Stimulated activated CD4-positive, alpha-beta T cell treated with anti-CD3 and anti-CD28 coated beads, Interleukin-4, amount 100 ng/mL, for 48 hours (primary cell): ENCODE data around the gene KCNMA1.

ENCODE experiments used
- DNase-seq, 2 donors: peaks; one replicate each; pipeline ENCODE4 v3.0.0-alpha.2; 2020; ENCODE audit warnings: low read depth in 2 of 2

KCNMA1 gene

DNA sequence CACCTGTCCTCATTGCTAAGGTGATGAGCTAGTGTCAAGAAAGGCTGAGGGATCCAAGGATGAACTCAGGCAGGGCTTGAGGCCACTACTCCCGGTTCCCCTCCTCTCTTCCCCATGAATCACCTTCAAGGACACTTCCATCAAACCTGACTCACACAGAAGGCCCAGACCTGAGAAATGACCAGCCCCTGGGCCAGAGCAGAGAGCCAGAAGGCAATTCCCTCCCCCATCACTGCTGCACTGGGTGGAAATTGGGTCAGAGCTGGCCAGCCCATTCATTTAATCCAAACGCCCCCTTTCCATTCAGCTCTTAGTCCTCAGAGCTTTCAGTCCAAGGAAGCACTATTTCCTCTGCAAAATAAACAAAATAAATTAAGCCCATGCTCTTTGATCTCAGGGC is 182.0 kb downstream of the KCNMA1 start:
- DNase-seq: no peak

GRCh38 chr10:77452952-77453564 is 184.6 kb downstream of the KCNMA1 start:
- no peak for DNase-seq

DNA sequence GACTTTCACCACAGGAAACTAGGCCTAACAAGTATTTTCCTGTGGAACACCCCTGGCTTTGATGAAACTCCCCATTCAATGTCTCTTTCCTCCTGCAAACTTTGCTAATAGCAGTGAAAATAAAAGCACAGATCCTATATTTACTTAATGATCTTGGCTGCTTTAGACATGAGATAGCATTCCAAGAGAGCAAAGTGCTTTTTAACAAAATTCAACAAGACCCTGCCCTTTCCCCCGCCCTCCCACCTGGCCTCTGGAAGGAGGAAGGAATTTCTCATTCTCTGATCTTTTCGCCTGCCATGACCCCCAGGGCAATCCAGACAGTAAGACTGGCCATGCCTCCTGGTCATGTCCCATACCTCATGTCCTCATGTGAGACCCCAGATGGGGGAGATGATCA is 185.7 kb downstream of the KCNMA1 start:
- DNase-seq: no peak

GRCh38 chr10:77448226-77448625 is 189.4 kb downstream of the KCNMA1 start:
- DNase-seq: no peak

GRCh38 chr10:77446700-77447099 is 190.9 kb downstream of the KCNMA1 start:
- DNase-seq: no peak

DNA sequence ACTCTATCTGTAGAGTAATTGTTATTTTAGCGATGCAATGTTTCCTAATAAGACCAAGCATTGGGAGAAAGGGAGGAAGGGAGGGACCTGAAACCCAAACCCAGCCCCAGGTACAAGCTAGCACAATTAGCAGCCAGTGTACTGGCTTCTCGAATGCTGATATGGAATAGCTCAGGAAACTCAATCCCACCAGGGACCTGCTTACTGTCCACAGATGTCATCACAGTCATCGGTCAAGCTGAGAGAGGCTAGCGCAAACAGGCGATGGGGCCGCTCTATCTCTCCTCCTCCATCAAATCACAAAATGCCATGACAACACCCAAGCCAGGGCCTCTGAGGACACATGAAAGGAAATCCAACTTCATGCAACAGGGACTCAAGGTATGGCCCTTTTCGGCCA is 192.1 kb downstream of the KCNMA1 start:
- no peak for DNase-seq

DNA sequence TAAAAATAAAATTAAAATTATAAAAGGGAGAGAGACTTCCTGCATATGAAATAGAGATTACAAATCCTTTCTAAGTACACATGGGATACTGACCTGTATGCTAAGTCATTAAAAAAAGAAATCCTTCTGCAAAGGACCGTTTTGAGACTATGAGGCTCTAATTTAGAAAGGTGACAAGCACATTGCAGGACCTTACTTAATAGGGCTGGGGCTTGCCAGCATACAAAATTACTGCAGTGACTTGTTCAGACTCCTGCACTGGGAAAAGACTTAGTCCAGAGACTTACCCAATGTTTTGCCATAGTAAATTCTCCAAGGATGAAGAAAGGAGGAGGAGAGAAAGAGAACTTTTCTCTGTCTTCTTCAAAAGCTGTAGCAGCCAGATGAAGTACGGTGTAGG is 193.6 kb downstream of the KCNMA1 start:
- DNase-seq: no peak

GRCh38 chr10:77442699-77443189 is 194.9 kb downstream of the KCNMA1 start:
- DNase-seq: no peak

DNA sequence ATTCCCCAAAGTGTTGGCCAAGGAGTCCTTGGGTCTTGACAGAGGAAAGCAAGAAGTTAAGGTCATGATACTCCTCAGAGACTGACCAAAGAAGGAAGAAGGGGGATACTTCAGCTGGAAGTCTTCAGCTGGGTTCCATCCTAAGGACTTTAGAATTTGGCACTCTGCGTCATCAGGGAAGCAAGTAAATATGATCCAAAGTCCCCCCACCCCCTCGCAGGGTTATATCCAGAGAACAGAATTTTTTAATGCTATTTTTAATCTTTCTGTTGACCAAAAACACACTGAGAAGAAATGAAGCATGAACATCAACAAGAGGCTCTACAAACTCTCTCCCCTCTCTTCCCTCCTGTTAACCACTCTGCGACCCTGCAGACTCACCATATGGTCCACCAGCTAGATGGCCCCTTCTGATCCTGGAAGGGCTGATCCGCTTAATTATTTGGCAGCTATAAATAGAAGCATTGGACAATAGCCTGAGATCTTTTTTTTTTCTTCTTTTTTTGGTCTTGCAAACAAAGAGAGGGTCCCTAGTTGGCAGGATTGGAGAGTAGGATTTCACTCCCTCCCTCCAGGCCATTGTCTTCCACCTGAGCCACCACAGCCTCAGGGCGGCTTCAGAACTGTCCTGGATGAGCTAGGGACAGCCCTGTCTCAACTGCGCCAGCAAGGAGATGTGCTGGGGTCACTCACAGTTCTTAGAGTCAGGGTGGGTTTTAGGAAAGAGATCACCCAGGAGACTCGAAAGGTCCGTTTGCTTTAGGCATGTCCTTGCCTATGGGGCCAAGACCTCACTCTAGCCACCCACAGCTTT is 196.0 kb downstream of the KCNMA1 start:
- DNase-seq: no peak

- DNase-seq: no peak
Observed at GRCh38 chr10:77436257-77436975, 201.2 kb downstream of the KCNMA1 start.

- no peak for DNase-seq
Observed at GRCh38 chr10:77433546-77433945, 204.1 kb downstream of the KCNMA1 start.

DNA sequence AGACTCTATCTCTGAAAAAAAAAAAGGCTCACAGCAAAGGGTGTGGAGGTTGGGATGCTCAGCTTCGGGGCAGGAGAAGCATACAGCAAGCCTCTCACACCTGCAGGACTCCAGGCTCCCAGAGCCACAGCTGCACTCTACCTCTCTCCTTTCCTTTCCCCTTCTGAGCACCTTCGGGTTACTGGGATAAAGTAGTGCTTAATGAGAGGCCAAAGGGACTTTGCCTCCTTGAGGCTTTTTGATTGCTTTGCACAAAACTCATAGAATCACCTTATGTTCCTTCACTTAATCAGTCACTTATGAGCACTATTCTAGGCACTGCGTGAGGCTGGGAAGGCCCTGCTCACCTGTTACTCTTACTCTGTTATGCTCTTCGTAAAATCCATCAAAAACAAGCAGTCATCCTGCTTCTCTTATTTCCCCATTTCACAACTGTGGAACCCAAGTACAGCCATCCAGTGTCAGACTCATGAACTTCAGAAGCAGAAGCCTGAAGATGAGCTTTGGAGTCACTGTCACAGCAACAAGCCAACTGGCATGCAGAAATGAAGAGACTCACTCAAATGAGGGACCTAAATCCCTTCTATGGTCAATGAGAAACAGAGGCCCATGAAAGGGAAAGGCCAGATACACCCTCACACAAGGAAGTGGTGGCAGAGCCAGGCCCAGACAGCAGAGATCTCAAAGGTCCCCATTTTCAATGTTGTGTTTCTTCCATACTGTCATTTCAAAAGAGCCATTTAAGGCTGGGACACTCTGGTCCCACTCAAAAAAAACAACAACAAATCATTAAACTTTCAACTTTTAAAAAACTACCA is 205.4 kb downstream of the KCNMA1 start:
- no peak for DNase-seq

GRCh38 chr10:77431209-77431611 is 206.4 kb downstream of the KCNMA1 start:
- DNase-seq: no peak

- no peak for DNase-seq
Observed at GRCh38 chr10:77430530-77430929, 207.1 kb downstream of the KCNMA1 start.

GRCh38 chr10:77428691-77429395 is 208.8 kb downstream of the KCNMA1 start:
- no peak for DNase-seq

DNA sequence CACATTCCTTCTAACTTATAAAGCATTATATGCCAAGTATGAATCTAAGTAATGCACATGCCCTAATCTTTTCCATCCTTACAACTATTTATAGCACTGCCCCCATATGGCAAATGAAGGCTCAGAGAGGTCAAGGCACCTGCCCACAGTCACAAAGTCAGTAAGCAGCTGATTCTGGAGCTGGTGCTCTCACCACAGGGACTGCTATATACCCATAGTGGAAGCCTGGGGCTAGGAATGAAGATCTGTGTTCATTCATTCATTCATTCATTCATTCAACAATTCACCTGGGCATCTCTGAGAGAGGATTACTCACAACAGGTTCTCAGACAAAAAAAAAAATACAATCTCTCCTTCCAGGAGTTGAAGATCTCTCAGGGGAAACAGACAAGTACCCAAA is 213.4 kb downstream of the KCNMA1 start:
- no peak for DNase-seq

DNA sequence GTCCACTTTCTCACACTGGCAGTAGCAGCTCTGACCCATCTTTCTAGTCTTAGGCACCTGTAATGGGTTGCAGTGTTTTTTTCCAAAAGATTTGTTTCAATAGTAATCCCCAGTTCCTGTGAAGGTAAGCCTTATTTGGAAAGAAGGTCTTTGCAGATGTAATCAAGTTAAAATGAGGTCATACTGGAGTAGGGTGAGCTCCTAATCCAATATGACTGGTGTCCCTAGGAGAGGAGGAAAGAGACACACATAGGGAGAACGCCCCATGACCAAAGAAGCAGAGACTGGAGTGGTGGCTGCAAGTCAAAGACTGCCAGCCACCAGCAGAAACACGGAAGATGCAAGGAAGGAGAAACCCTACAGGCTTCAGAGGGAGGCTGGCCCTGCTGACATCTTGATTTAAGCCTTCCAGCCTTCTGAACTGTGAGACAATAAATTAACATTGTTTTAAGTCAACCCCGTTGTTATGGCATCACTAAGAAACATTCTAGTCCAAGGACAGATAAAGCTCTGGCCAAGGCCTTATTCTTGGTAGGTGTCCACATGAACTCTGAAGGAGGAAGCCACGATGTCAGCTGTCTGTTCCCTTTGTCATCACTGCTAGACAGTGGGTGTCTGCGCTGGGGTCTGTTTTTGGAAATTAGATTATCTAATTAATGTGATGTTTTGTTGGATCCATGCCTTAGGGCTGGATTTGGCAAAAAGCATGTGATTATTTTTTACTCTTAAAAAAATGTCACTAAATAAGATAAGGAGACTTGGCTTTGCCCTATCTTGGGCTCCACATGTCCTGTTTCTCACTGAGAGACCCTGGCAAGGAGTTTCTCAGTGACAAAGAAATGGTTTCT is 214.9 kb downstream of the KCNMA1 start:
- no peak for DNase-seq

GRCh38 chr10:77421591-77421990 is 216.0 kb downstream of the KCNMA1 start:
- no peak for DNase-seq

- DNase-seq: no peak
Observed at GRCh38 chr10:77420947-77421523, 216.6 kb downstream of the KCNMA1 start.

- DNase-seq: no peak
Observed at GRCh38 chr10:77419979-77420378, 217.6 kb downstream of the KCNMA1 start.
